ENCODE data around the gene RFX7.

RFX7 gene

GRCh38 chr15:56126409-56126808 is 117.3 kb downstream of the RFX7 start:
- DNase-seq (ENCODE audit: low read depth in 2 of 2) = no peak

GRCh38 chr15:56124391-56124790 is 119.3 kb downstream of the RFX7 start:
- DNase-seq (ENCODE audit: low read depth in 2 of 2) = no peak

- DNase-seq (ENCODE audit: low read depth in 2 of 2) = no peak
Measured at GRCh38 chr15:56105855-56106254, 137.8 kb downstream of the RFX7 start.

GRCh38 chr15:56102441-56102840 is 141.2 kb downstream of the RFX7 start:
- no peak for DNase-seq (ENCODE audit: low read depth in 2 of 2)

- no peak for DNase-seq (ENCODE audit: low read depth in 2 of 2)
Measured at GRCh38 chr15:56099311-56099710, 144.4 kb downstream of the RFX7 start.

GRCh38 chr15:56098195-56098863 is 145.3 kb downstream of the RFX7 start:
- no peak for DNase-seq (ENCODE audit: low read depth in 2 of 2)

- DNase-seq (ENCODE audit: low read depth in 2 of 2) = no peak
Measured at GRCh38 chr15:56095406-56095805, 148.3 kb downstream of the RFX7 start.

GRCh38 chr15:56094171-56094570 is 149.5 kb downstream of the RFX7 start:
- no peak for DNase-seq (ENCODE audit: low read depth in 2 of 2)

- DNase-seq (ENCODE audit: low read depth in 2 of 2) = no peak
Measured at GRCh38 chr15:56088389-56088788, 155.3 kb downstream of the RFX7 start.

GRCh38 chr15:56086566-56086965 is 157.1 kb downstream of the RFX7 start:
- DNase-seq (ENCODE audit: low read depth in 2 of 2) = no peak

GRCh38 chr15:56082263-56082761 is 161.4 kb downstream of the RFX7 start:
- no peak for DNase-seq (ENCODE audit: low read depth in 2 of 2)

GRCh38 chr15:56077081-56077480 is 166.6 kb downstream of the RFX7 start:
- no peak for DNase-seq (ENCODE audit: low read depth in 2 of 2)

- DNase-seq (ENCODE audit: low read depth in 2 of 2) = no peak
Measured at GRCh38 chr15:56076640-56077039, 167.0 kb downstream of the RFX7 start.

GRCh38 chr15:56074481-56075265 is 169.0 kb downstream of the RFX7 start:
- no peak for DNase-seq (ENCODE audit: low read depth in 2 of 2)

GRCh38 chr15:56064152-56064551 is 179.5 kb downstream of the RFX7 start:
- DNase-seq (ENCODE audit: low read depth in 2 of 2) = no peak

- no peak for DNase-seq (ENCODE audit: low read depth in 2 of 2)
Measured at GRCh38 chr15:56059716-56060115, 184.0 kb downstream of the RFX7 start.

GRCh38 chr15:56058986-56059385 is 184.7 kb downstream of the RFX7 start:
- DNase-seq (ENCODE audit: low read depth in 2 of 2) = no peak

GRCh38 chr15:56056626-56057025 is 187.1 kb downstream of the RFX7 start:
- DNase-seq (ENCODE audit: low read depth in 2 of 2) = no peak

- DNase-seq (ENCODE audit: low read depth in 2 of 2) = no peak
Measured at GRCh38 chr15:56053046-56053400, 190.7 kb downstream of the RFX7 start.

- DNase-seq (ENCODE audit: low read depth in 2 of 2) = no peak
Measured at GRCh38 chr15:56052395-56053045, 191.2 kb downstream of the RFX7 start.

- DNase-seq (ENCODE audit: low read depth in 2 of 2) = no peak
Measured at GRCh38 chr15:56051676-56052075, 192.0 kb downstream of the RFX7 start.

GRCh38 chr15:56049577-56049976 is 194.1 kb downstream of the RFX7 start:
- no peak for DNase-seq (ENCODE audit: low read depth in 2 of 2)

GRCh38 chr15:56047354-56047753 is 196.3 kb downstream of the RFX7 start:
- DNase-seq (ENCODE audit: low read depth in 2 of 2) = no peak
